IMR-90 (cell line): ENCODE measurements around the gene PCDHGA3. TPM values are rescaled to one million over a fixed set of nuclear protein-coding genes. Genes with fewer than 3 reads are reported as not detected.

Experiments used
- ATAC-seq: fragments of 200-7000 bp; cut with Tn5 transposase; 2 replicates; pipeline ENCODE4 v1.9.1; 2020; ENCODE audit warnings: low read depth, mild to moderate bottlenecking, moderate library complexity
- BruUV-seq: library from RNA; stranded (reverse); fragments of 400-500 nt; replicated peaks from 2 replicates; lab custom pipeline; 2021; lab: Mats Ljungman, UMichigan
- CTCF ChIA-PET: fragments of 300-600 bp; formaldehyde crosslinking; extraction: SDS; loops from one replicate; lab custom pipeline; 2021; ENCODE audit warnings: antibody characterized with exemption; lab: Yijun Ruan, JAX
- POLR2A ChIA-PET: fragments of 300-600 bp; sonication (Branson Sonifier 250); formaldehyde crosslinking; loops from one replicate; lab custom pipeline; 2022; ENCODE audit warnings: antibody characterized with exemption; ENCODE audit not compliant: unreplicated experiment; lab: Charles Lee
- DNase-seq: peaks from one replicate; pipeline ENCODE4 v3.0.0; 2013
- H2AFZ ChIP-seq: replicated peaks from 2 replicates; pipeline ENCODE3; 2013; ENCODE audit warnings: low read length, mild to moderate bottlenecking; ENCODE audit not compliant: poor library complexity
- H2AK5ac ChIP-seq: 2 replicates; pipeline ENCODE4 v1.6.1; 2013; ENCODE audit warnings: low read depth, low read length, inconsistent platforms
- H2AK9ac ChIP-seq: replicated peaks from 2 replicates; pipeline ENCODE3; 2013; ENCODE audit warnings: mild to moderate bottlenecking, low read depth, low read length, moderate library complexity; ENCODE audit not compliant: poor library complexity
- H2BK120ac ChIP-seq: 2 replicates; pipeline ENCODE4 v1.6.1; 2013; ENCODE audit warnings: low read depth, low read length, inconsistent platforms
- H2BK15ac ChIP-seq: 3 replicates; pipeline ENCODE4 v1.6.1; 2013; ENCODE audit warnings: low read depth, low read length, inconsistent platforms
- H2BK20ac ChIP-seq: 2 replicates; pipeline ENCODE4 v1.6.1; 2013; ENCODE audit warnings: low read depth, mild to moderate bottlenecking, inconsistent platforms, low read length, moderate library complexity
- H2BK5ac ChIP-seq: 2 replicates; pipeline ENCODE4 v1.6.1; 2013; ENCODE audit warnings: mild to moderate bottlenecking, low read depth, low read length, inconsistent platforms; ENCODE audit not compliant: poor library complexity, severe bottlenecking
- H3K14ac ChIP-seq: replicated peaks from 2 replicates; pipeline ENCODE4 v1.6.1; 2013; ENCODE audit warnings: low read depth, low read length, inconsistent platforms
- H3K18ac ChIP-seq: 2 replicates; pipeline ENCODE4 v1.6.1; 2013; ENCODE audit warnings: low read depth, low read length, control low read depth
- H3K23ac ChIP-seq: 2 replicates; pipeline ENCODE4 v1.6.1; 2013; ENCODE audit warnings: low read depth, low read length, inconsistent platforms
- H3K27ac ChIP-seq: 2 replicates; pipeline ENCODE4 v1.5.1; 2013; ENCODE audit warnings: mild to moderate bottlenecking, control low read depth, low read length; ENCODE audit not compliant: insufficient read depth
- H3K27me3 ChIP-seq: 2 replicates; pipeline ENCODE4 v1.6.1; 2013; ENCODE audit warnings: low read length; ENCODE audit not compliant: control insufficient read depth, insufficient read depth
- H3K36me3 ChIP-seq: 2 replicates; pipeline ENCODE4 v1.6.1; 2013; ENCODE audit warnings: low read length, mixed read lengths; ENCODE audit not compliant: control insufficient read depth, insufficient read depth
- H3K4ac ChIP-seq: 2 replicates; pipeline ENCODE4 v1.6.1; 2013; ENCODE audit warnings: low read depth, low read length, inconsistent platforms
- H3K4me1 ChIP-seq: 2 replicates; pipeline ENCODE4 v1.6.1; 2013; ENCODE audit warnings: low read length, mixed read lengths; ENCODE audit not compliant: control insufficient read depth, insufficient read depth
- H3K4me2 ChIP-seq: 2 replicates; pipeline ENCODE4 v1.6.1; 2013; ENCODE audit warnings: low read depth, mild to moderate bottlenecking, control low read depth, low read length, moderate library complexity
- H3K4me3 ChIP-seq: 2 replicates; pipeline ENCODE4 v1.5.1; 2013; ENCODE audit warnings: low read depth, mild to moderate bottlenecking, control low read depth, low read length, moderate library complexity; ENCODE audit not compliant: insufficient read depth
- H3K56ac ChIP-seq: 2 replicates; pipeline ENCODE4 v1.6.1; 2013; ENCODE audit warnings: low read length, inconsistent platforms; ENCODE audit not compliant: insufficient read depth; ENCODE audit errors: extremely low read depth
- H3K79me1 ChIP-seq, 2 experiments: 2 replicates each; pipeline ENCODE4 v1.6.1; 2013; ENCODE audit warnings: low read length in 2 of 2, inconsistent platforms in 1 of 2, low read depth in 1 of 2
- H3K9ac ChIP-seq: 2 replicates; pipeline ENCODE4 v1.6.1; 2013; ENCODE audit warnings: low read depth, low read length, control low read depth
- H3K9me1 ChIP-seq: 2 replicates; pipeline ENCODE4 v1.6.1; 2013; ENCODE audit warnings: low read length, inconsistent platforms; ENCODE audit not compliant: insufficient read depth
- H3K9me3 ChIP-seq: 2 replicates; pipeline ENCODE4 v1.6.1; 2013; ENCODE audit warnings: low read length; ENCODE audit not compliant: control insufficient read depth, insufficient read depth
- H4K20me1 ChIP-seq: 2 replicates; pipeline ENCODE4 v1.6.1; 2013; ENCODE audit warnings: low read length, inconsistent platforms; ENCODE audit not compliant: insufficient read depth
- H4K5ac ChIP-seq: 2 replicates; pipeline ENCODE4 v1.6.1; 2013; ENCODE audit warnings: mild to moderate bottlenecking, low read depth, low read length, control low read depth
- H4K8ac ChIP-seq, 2 experiments: 2 replicates each; pipeline ENCODE4 v1.6.1; 2013; ENCODE audit warnings: low read depth in 2 of 2, low read length in 2 of 2, control low read depth in 1 of 2, inconsistent platforms in 1 of 2
- H4K91ac ChIP-seq: 2 replicates; pipeline ENCODE4 v1.6.1; 2013; ENCODE audit warnings: low read depth, low read length, inconsistent platforms; ENCODE audit not compliant: insufficient read depth
- POLR2A ChIP-seq: IDR thresholded peaks from 2 replicates; pipeline ENCODE4 v1.6.1; 2012; ENCODE audit warnings: mild to moderate bottlenecking, low read depth, low read length
- RAD21 ChIP-seq: IDR thresholded peaks from 2 replicates; pipeline ENCODE4 v1.6.1; 2012; ENCODE audit warnings: low read length, improper control_type of control experiment
- WGBS, 2 experiments: methylation state at CpG; one replicate each; pipeline versions ENCODE4 v1.1.5 to v1.1.7; 2013; ENCODE audit warnings: missing lambda C conversion rate in 2 of 2; ENCODE audit not compliant: insufficient read length in 1 of 2; ENCODE audit errors: extremely low coverage in 2 of 2; 5-methylcytosine and 5-hydroxymethylcytosine counted together
- dilution Hi-C: fragments of 300-500 bp; cut with HindIII; formaldehyde crosslinking; loops from one replicate; pipeline ENCODE4 v1.14.3; 2018; ENCODE audit warnings: low sequenced_read_pairs; ENCODE audit not compliant: unreplicated experiment
- in situ Hi-C: fragments of 300-500 bp; cut with MboI; formaldehyde crosslinking; loops from 3 replicates; pipeline ENCODE4 v1.14.3; 2019; ENCODE audit warnings: low sequenced_read_pairs, inconsistent platforms, mixed read lengths
- intact Hi-C: fragments of 100-400 bp; cut with micrococcal nuclease; formaldehyde crosslinking; loops from 2 replicates; pipeline ENCODE4 v1.10.0; 2022
- polyA plus RNA-seq, 3 experiments: library from polyadenylated mRNA; depleted of rRNA; stranded (reverse); fragments of >200 nt; gene quantifications; 2 replicates each; pipeline ENCODE4 v1.2.3, GENCODE V29; 2012; ENCODE audit warnings: low replicate concordance in 1 of 3
- total RNA-seq: library from RNA; depleted of rRNA; stranded (reverse); fragments of >200 nt; gene quantifications from 2 replicates; pipeline ENCODE4 v1.2.3, GENCODE V29; 2012
- TF ChIP-seq, protein P1 (sequence below): conservative IDR thresholded peaks from 2 replicates; pipeline ENCODE4 v1.5.1; 2012; ENCODE audit warnings: mild to moderate bottlenecking, low read depth, low read length, improper control_type of control experiment

Gene PCDHGA3
- total and polyA plus RNA-seq, 2 of the 4 experiments (the other 2 are of a cell fraction) = 1.4 to 1.6 TPM

DNA sequence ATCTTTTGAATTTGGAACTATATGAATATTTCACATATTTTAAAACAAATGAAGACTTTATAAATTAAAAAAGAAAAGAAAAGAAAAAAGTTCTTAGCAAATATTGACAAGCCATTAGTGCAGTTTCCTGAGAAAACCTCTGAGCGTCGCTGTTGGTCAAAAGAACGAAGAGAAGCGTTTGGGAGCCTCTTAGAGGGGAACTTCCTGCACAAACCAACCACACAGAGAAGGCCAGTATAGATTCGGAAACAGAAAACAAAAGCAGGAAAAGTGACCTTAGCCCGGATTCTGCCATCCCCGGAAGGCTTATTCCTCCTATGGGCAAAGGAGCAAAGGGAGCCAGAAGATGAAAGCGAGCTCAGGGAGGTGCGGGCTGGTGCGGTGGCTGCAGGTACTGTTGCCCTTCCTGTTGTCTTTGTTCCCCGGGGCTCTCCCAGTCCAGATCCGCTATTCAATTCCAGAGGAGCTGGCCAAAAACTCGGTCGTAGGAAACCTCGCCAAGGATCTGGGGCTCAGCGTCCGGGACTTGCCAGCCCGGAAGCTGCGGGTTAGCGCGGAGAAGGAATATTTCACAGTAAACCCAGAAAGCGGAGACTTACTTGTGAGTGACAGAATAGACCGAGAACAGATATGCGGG lies 16.3 kb downstream of the PCDHGA3 start, which contains the start of gene PCDHGB2:
PCDHGB2 (plus strand) TSS at position 205 of the 637 bp plus-strand sequence; CDS start at position 347, 142 bp downstream.
- Histone ChIP-seq H4K91ac (no peak within 1 kb of the TSS), H2AFZ (peak within 1 kb of the TSS; percentile 73), H3K9ac (peak within 1 kb of the TSS; percentile 67; the same call in 1 of the 2 replicates), H4K5ac (peak within 1 kb of the TSS; percentile 67; the same call in 1 of the 2 replicates), H3K9me3 (peaks cover 63% of the 10 kb centered on the region), H3K36me3 (peaks cover 6% of the 10 kb centered on the region; the same call in 1 of the 2 replicates), H2AK9ac (no peak within 1 kb of the TSS), H2BK120ac (no peak within 1 kb of the TSS), H2BK15ac (no peak within 1 kb of the TSS), H4K8ac (peak within 1 kb of the TSS in 1 of 2 experiments; percentile 56; a peak in 2 of 4 replicates), H3K4ac (peak within 1 kb of the TSS; percentile 38; the same call in 1 of the 2 replicates), H3K56ac (no peak within 1 kb of the TSS), H2AK5ac (no peak within 1 kb of the TSS), H3K18ac (peak within 1 kb of the TSS; percentile 67; the same call in 1 of the 2 replicates), H4K20me1 (no peaks in the 10 kb centered on the region), H2BK20ac (no peak within 1 kb of the TSS), H3K27me3 (peaks cover 2% of the 10 kb centered on the region; the same call in 1 of the 2 replicates), H3K4me3 (peak within 1 kb of the TSS; percentile 61), H3K14ac (no peak within 1 kb of the TSS), H3K9me1 (no peaks in the 10 kb centered on the region), H3K27ac (0 out of 2 replicates have a peak within 1 kb of the TSS, but pooled peaks have one; percentile 49), H2BK5ac (no peak within 1 kb of the TSS), H3K4me1 (no peaks in the 10 kb centered on the region), H3K79me1 (no peaks in the 10 kb centered on the region; a peak in 1 of 4 replicates), H3K4me2 (peak within 1 kb of the TSS; percentile 71; the same call in 1 of the 2 replicates), H3K23ac (no peak within 1 kb of the TSS)
- BruUV-seq = no TSS peak
- DNase-seq (peak; percentile 64), ATAC-seq (peak; percentile 38)
- POLR2A ChIA-PET = no interaction called here
- intact Hi-C loops = loop anchor here (5.0 kb wide), 1 partner anchor 33 kb away; no protein-coding TSS in a partner anchor
- in situ Hi-C loops = no loop called here
- WGBS, 2 experiments = 24% methylated on average over 8 of the region's 24 CpGs; no CpG with 5 or more reads in 1 of the 2 experiments
- TF ChIP-seq, protein P1, sequence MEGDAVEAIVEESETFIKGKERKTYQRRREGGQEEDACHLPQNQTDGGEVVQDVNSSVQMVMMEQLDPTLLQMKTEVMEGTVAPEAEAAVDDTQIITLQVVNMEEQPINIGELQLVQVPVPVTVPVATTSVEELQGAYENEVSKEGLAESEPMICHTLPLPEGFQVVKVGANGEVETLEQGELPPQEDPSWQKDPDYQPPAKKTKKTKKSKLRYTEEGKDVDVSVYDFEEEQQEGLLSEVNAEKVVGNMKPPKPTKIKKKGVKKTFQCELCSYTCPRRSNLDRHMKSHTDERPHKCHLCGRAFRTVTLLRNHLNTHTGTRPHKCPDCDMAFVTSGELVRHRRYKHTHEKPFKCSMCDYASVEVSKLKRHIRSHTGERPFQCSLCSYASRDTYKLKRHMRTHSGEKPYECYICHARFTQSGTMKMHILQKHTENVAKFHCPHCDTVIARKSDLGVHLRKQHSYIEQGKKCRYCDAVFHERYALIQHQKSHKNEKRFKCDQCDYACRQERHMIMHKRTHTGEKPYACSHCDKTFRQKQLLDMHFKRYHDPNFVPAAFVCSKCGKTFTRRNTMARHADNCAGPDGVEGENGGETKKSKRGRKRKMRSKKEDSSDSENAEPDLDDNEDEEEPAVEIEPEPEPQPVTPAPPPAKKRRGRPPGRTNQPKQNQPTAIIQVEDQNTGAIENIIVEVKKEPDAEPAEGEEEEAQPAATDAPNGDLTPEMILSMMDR = peak; percentile 48
- TF ChIP-seq POLR2A = no peak
- TF ChIP-seq RAD21 = peak; percentile 45
- dilution Hi-C loops = no loop called here
- CTCF ChIA-PET = interaction anchor here (0.7 kb wide), 1 partner anchor 39 kb away, joined by 3 read pairs; the partner anchor contains the start of gene TAF7
